ENCODE results near the gene FXR2. TPM values are rescaled to one million over a fixed set of nuclear protein-coding genes. Genes with fewer than 3 reads are reported as not detected.
A peak's percentile ranks its signal among the peaks of the same experiment; 100 is the strongest.

FXR2 gene
- total RNA-seq, 1 experiment from 2014 or later: 36.4 TPM

DNA sequence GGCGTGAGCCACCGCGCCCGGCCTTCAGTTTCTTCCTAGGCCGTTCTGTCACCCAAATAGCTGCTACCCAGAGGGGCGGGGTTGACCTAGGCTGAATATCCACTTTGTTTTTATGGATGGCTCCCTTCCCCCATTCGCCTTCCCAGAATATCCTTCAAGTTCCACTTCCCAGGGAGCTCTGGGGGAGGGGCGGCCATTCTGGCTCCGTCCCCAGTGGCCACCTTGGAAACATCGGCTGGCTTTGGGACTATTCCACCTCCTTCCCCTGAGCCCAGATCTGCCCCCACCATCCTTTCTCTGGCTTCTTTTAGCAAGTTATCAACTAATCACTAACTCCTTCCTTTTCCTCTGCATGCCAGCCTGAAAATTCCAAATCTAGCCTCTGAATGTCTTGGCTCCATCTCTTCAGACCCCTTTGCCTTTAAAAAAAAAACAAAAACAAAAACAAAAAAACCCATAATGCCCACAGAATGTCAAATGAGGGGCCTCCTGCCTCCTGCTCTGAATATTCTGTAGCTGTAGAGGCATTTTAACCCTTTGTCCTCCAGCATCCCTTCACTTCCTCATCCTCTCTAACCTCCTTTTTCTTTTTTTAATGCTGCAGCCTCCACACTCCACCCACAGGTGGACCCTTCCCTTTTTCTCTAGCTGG is 42.4 kb upstream of the FXR2 start:
- Histone ChIP-seq H2BK12ac (ENCODE audit: insufficient read length, low read depth, low read length) (no peak overlapping the region), H4K20me1 (ENCODE audit: control insufficient read depth, insufficient read depth, insufficient read length) (no peaks in the 10 kb centered on the region), H3K9ac (ENCODE audit: extremely low read depth, insufficient read length, low read length) (no peak overlapping the region), H2BK120ac (ENCODE audit: low read depth, low read length, poor library complexity, severe bottlenecking) (no peak overlapping the region), H3K23ac (ENCODE audit: insufficient read length, low read depth, low read length) (no peak overlapping the region), H3K4ac (ENCODE audit: low read depth, low read length) (no peak overlapping the region), H2BK20ac (ENCODE audit: low read depth, low read length, poor library complexity, severe bottlenecking) (no peak overlapping the region), H3K9me3 (ENCODE audit: control insufficient read depth, low read depth, low read length) (no peaks in the 10 kb centered on the region), H3K79me2 (ENCODE audit: insufficient read depth, low read length) (no peaks in the 10 kb centered on the region), H3K23me2 (ENCODE audit: insufficient read length, low read depth, low read length, poor library complexity, severe bottlenecking) (peaks cover 6% of the 10 kb centered on the region), H3T11ph (ENCODE audit: low read length) (no peak overlapping the region), H3K79me1 (ENCODE audit: insufficient read depth, low read depth, low read length, poor library complexity, severe bottlenecking) (no peaks in the 10 kb centered on the region), H4K5ac (ENCODE audit: insufficient read length, low read depth, low read length) (no peak overlapping the region), H4K8ac (replicated peaks; ENCODE audit: insufficient read length, low read depth, low read length) (no peak overlapping the region), H3K27ac (ENCODE audit: insufficient read length, low read depth, low read length) (peak overlapping the region; percentile 86), H2BK15ac (ENCODE audit: low read depth, low read length) (no peak overlapping the region), H3K56ac (ENCODE audit: insufficient read length, low read depth, low read length) (no peak overlapping the region), H3K14ac (ENCODE audit: insufficient read depth, low read length) (no peak overlapping the region), H2BK5ac (ENCODE audit: insufficient read length, low read length) (no peak overlapping the region), H3K27me3 (ENCODE audit: insufficient read depth, low read length) (no peaks in the 10 kb centered on the region; the same call in 1 of the 2 replicates), H4K91ac (ENCODE audit: insufficient read length, low read depth, low read length) (no peak overlapping the region), H3K4me2 (ENCODE audit: insufficient read depth, insufficient read length, low read length) (peak overlapping the region; percentile 73), H2AK5ac (ENCODE audit: insufficient read length, low read length) (no peak overlapping the region), H2AFZ (ENCODE audit: low read length) (peak overlapping the region; percentile 72), H3K4me1 (ENCODE audit: insufficient read depth, low read length) (peaks cover 8% of the 10 kb centered on the region; the same call in 1 of the 2 replicates), H3K18ac (ENCODE audit: insufficient read length, low read depth, low read length) (peak overlapping the region; percentile 43)
- DNase-seq: peak; percentile 98
- TF ChIP-seq, protein P1, sequence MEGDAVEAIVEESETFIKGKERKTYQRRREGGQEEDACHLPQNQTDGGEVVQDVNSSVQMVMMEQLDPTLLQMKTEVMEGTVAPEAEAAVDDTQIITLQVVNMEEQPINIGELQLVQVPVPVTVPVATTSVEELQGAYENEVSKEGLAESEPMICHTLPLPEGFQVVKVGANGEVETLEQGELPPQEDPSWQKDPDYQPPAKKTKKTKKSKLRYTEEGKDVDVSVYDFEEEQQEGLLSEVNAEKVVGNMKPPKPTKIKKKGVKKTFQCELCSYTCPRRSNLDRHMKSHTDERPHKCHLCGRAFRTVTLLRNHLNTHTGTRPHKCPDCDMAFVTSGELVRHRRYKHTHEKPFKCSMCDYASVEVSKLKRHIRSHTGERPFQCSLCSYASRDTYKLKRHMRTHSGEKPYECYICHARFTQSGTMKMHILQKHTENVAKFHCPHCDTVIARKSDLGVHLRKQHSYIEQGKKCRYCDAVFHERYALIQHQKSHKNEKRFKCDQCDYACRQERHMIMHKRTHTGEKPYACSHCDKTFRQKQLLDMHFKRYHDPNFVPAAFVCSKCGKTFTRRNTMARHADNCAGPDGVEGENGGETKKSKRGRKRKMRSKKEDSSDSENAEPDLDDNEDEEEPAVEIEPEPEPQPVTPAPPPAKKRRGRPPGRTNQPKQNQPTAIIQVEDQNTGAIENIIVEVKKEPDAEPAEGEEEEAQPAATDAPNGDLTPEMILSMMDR (conservative IDR thresholded peaks at IDR 0.05): peak; percentile 29; the same call in 1 of the 3 replicates
- H3K27ac Mint-ChIP-seq: peak overlapping the region; percentile 91 to 98 (median 94)
- peaks cover 7 to 33% (median 10%) of the 10 kb centered on the region in 3 experiments; a peak in 6 of 7 replicates for H3K36me3 Mint-ChIP-seq (ENCODE audit: insufficient read depth in 1 of 3, low read depth in 3 of 3)
- no peaks in the 10 kb centered on the region; a peak in 1 of 5 replicates for H3K9me3 Mint-ChIP-seq
- H3K4me3 Mint-ChIP-seq: peak overlapping the region; percentile 43 to 75
- H3K27me3 Mint-ChIP-seq (ENCODE audit: low read depth): peaks cover 27% of the 10 kb centered on the region
- H3K4me1 Mint-ChIP-seq: peaks cover 30 to 41% of the 10 kb centered on the region in 2 experiments
- WGBS (ENCODE audit: extremely low coverage, insufficient read length, low lambda C conversion rate): no CpG with 5 or more reads among the region's 10 CpGs

Data from H9 (cell line).